ENCODE data around the gene SHD. TPM values are rescaled to one million over a fixed set of nuclear protein-coding genes. Genes with fewer than 3 reads are reported as not detected.

The SHD gene
- total and polyA plus RNA-seq, 2 of the 8 experiments (the other 6 are each of a cell fraction or from before 2014, with no cell fraction given): 5.8 to 10.7 TPM

- no peak for TF ChIP-seq EP300 (IDR thresholded peaks at IDR 0.05; ENCODE audit: borderline replicate concordance in 1 of 2, low read depth in 2 of 2, low read length in 2 of 2)
- TF ChIP-seq TEAD4 (IDR thresholded peaks at IDR 0.05; ENCODE audit: low read depth, low read length): no peak
- no peak for TF ChIP-seq CBX8 (IDR thresholded peaks at IDR 0.05; ENCODE audit: borderline replicate concordance, low read depth, low read length)
- no peak for TF ChIP-seq SIX5 (IDR thresholded peaks at IDR 0.05; ENCODE audit: low read depth, low read length)
- TF ChIP-seq CHD1 (IDR thresholded peaks at IDR 0.05; ENCODE audit: low read depth, low read length): no peak
- TF ChIP-seq SIN3A (conservative IDR thresholded peaks at IDR 0.05 in 1 of 2, IDR thresholded peaks at IDR 0.05 in 1 of 2; ENCODE audit: low read depth in 1 of 2, low read length in 2 of 2): no peak
- no peak for TF ChIP-seq EZH2 (IDR thresholded peaks at IDR 0.05; ENCODE audit: low read depth, low read length, severe bottlenecking)
- no peak for TF ChIP-seq SUZ12 (IDR thresholded peaks at IDR 0.05; ENCODE audit: low read length)
- no peak for TF ChIP-seq CHD7 (IDR thresholded peaks at IDR 0.05; ENCODE audit: insufficient replicate concordance, low read length)
Observed at GRCh38 chr19:4266253-4267000, 12.6 kb upstream of the SHD start (continued).
